H1 (cell line): ENCODE measurements around the gene AHRR. TPM values are rescaled to one million over a fixed set of nuclear protein-coding genes. Genes with fewer than 3 reads are reported as not detected.

Experiments
- CTCF ChIA-PET: fragments of 300-600 bp; sonication (Branson Sonifier 250); formaldehyde crosslinking; loops from one replicate; lab custom pipeline; 2021; ENCODE audit not compliant: partially characterized antibody; lab: Charles Lee
- POLR2A ChIA-PET: fragments of 300-600 bp; sonication (Branson Sonifier 250); formaldehyde crosslinking; loops from one replicate; lab custom pipeline; 2021; ENCODE audit warnings: inconsistent platforms; ENCODE audit not compliant: partially characterized antibody; lab: Charles Lee
- DNase-seq, 2 experiments: peaks; one replicate each; pipeline versions ENCODE4 v3.0.0 to v3.0.0-alpha.2; 2010 to 2022; ENCODE audit warnings: low spot score in 2 of 2, low read depth in 1 of 2, mixed read lengths in 1 of 2
- FAIRE-seq: peaks from 2 replicates; lab custom pipeline; 2011; peaks lifted over from hg19 to GRCh38; lab: Jason Lieb, UNC
- H2AFZ ChIP-seq: 2 replicates; pipeline ENCODE4 v1.8.1; 2012; ENCODE audit warnings: low read length, inconsistent platforms
- H2AK5ac ChIP-seq: 2 replicates; pipeline ENCODE4 v1.6.1; 2013; ENCODE audit warnings: low read depth, low read length
- H2BK120ac ChIP-seq: replicated peaks from 2 replicates; pipeline ENCODE3; 2013; ENCODE audit warnings: low read depth, low read length, inconsistent platforms
- H2BK12ac ChIP-seq: 2 replicates; pipeline ENCODE4 v1.6.1; 2013; ENCODE audit warnings: low read depth, low read length
- H2BK15ac ChIP-seq: 2 replicates; pipeline ENCODE4 v1.6.1; 2013; ENCODE audit warnings: low read length
- H2BK20ac ChIP-seq: 2 replicates; pipeline ENCODE4 v1.6.1; 2013; ENCODE audit warnings: low read length
- H2BK5ac ChIP-seq: 2 replicates; pipeline ENCODE4 v1.6.1; 2013; ENCODE audit warnings: low read depth, low read length
- H3K14ac ChIP-seq: 2 replicates; pipeline ENCODE4 v1.6.1; 2013; ENCODE audit warnings: inconsistent platforms; ENCODE audit not compliant: insufficient read length
- H3K18ac ChIP-seq: 2 replicates; pipeline ENCODE4 v1.6.1; 2013; ENCODE audit warnings: low read length; ENCODE audit errors: extremely low read depth
- H3K23ac ChIP-seq: 2 replicates; pipeline ENCODE4 v1.6.1; 2013; ENCODE audit warnings: inconsistent platforms; ENCODE audit not compliant: insufficient read length
- H3K23me2 ChIP-seq: 2 replicates; pipeline ENCODE4 v1.6.1; 2013; ENCODE audit warnings: low read depth, low read length
- H3K27ac ChIP-seq: 2 replicates; pipeline ENCODE4 v1.6.1; 2011; ENCODE audit warnings: low read depth, low read length, inconsistent platforms
- H3K27me3 ChIP-seq, 4 experiments: replicated peaks in 1 of 4; 1 replicate in 1 of 4; 2 replicates in 3 of 4; pipeline versions ENCODE4 v1.6.1 to v1.8.1; 2011 to 2013; ENCODE audit warnings: low read length in 3 of 4, mild to moderate bottlenecking in 3 of 4, inconsistent platforms in 2 of 4, mixed read lengths in 2 of 4, moderate library complexity in 1 of 4; ENCODE audit not compliant: control insufficient read depth in 3 of 4, insufficient read depth in 3 of 4; ENCODE audit errors: extremely low read depth in 1 of 4
- H3K36me3 ChIP-seq, 4 experiments: 2 replicates each; pipeline versions ENCODE4 v1.6.1 to v1.8.1; 2011 to 2013; ENCODE audit warnings: mild to moderate bottlenecking in 4 of 4, low read length in 3 of 4, moderate library complexity in 2 of 4, control low read depth in 1 of 4, inconsistent platforms in 1 of 4; ENCODE audit not compliant: insufficient read depth in 4 of 4, control insufficient read depth in 2 of 4
- H3K4ac ChIP-seq: replicated peaks from 2 replicates; pipeline ENCODE3; 2013; ENCODE audit warnings: low read length, low read depth, mixed read lengths, inconsistent platforms; ENCODE audit not compliant: insufficient read length
- H3K4me1 ChIP-seq, 4 experiments: replicated peaks in 1 of 4; 1 replicate in 1 of 4; 2 replicates in 3 of 4; pipeline versions ENCODE4 v1.6.1 to v1.8.1; 2011 to 2013; ENCODE audit warnings: low read length in 3 of 4, inconsistent platforms in 2 of 4, mixed read lengths in 1 of 4; ENCODE audit not compliant: insufficient read depth in 4 of 4, control insufficient read depth in 3 of 4
- H3K4me2 ChIP-seq, 2 experiments: 2 replicates each; pipeline versions ENCODE4 v1.6.1 to v1.8.1; 2011 to 2013; ENCODE audit warnings: low read depth in 2 of 2, low read length in 2 of 2, control low read depth in 1 of 2, inconsistent platforms in 1 of 2, mild to moderate bottlenecking in 1 of 2; ENCODE audit not compliant: insufficient read depth in 1 of 2
- H3K4me3 ChIP-seq, 4 experiments: fragments of 200-600, 300-600 bp in 1 of 4; sonication (generic), shearing (Covaris generic), sonication (Bioruptor Twin) in 1 of 4; 2 replicates each; pipeline versions ENCODE4 v1.5.1 to v1.8.1; 2011 to 2016; ENCODE audit warnings: low read length in 4 of 4, low read depth in 3 of 4, control low read depth in 2 of 4, inconsistent platforms in 2 of 4, mild to moderate bottlenecking in 2 of 4, mixed read lengths in 1 of 4, moderate library complexity in 1 of 4; ENCODE audit not compliant: insufficient read depth in 2 of 4; ENCODE audit errors: extremely low read depth in 1 of 4
- H3K56ac ChIP-seq: replicated peaks from 2 replicates; pipeline ENCODE3; 2013; ENCODE audit warnings: low read depth, mild to moderate bottlenecking, mixed read lengths, low read length, inconsistent platforms; ENCODE audit not compliant: insufficient read length
- H3K79me1 ChIP-seq: 2 replicates; pipeline ENCODE4 v1.6.1; 2013; ENCODE audit warnings: low read depth, low read length, control low read depth
- H3K79me2 ChIP-seq, 2 experiments: 2 replicates each; pipeline versions ENCODE4 v1.6.1 to v1.8.1; 2012 to 2013; ENCODE audit warnings: low read length in 2 of 2, mild to moderate bottlenecking in 2 of 2, inconsistent platforms in 1 of 2; ENCODE audit not compliant: insufficient read depth in 2 of 2, control insufficient read depth in 1 of 2
- H3K9ac ChIP-seq, 4 experiments: replicated peaks in 1 of 4; 1 replicate in 1 of 4; 2 replicates in 3 of 4; pipeline versions ENCODE4 v1.6.1 to v1.8.1; 2011 to 2013; ENCODE audit warnings: low read depth in 3 of 4, low read length in 3 of 4, control low read depth in 2 of 4, mild to moderate bottlenecking in 2 of 4, moderate library complexity in 2 of 4, inconsistent platforms in 1 of 4; ENCODE audit errors: extremely low read depth in 1 of 4
- H3K9me3 ChIP-seq, 2 experiments: 2 replicates each; pipeline versions ENCODE4 v1.6.1 to v1.8.1; 2012 to 2013; ENCODE audit warnings: mild to moderate bottlenecking in 2 of 2, moderate library complexity in 2 of 2, control low read depth in 1 of 2, inconsistent platforms in 1 of 2, low read depth in 1 of 2, low read length in 1 of 2, mixed read lengths in 1 of 2; ENCODE audit not compliant: insufficient read depth in 2 of 2
- H4K20me1 ChIP-seq, 2 experiments: replicated peaks in 1 of 2; 2 replicates each; pipeline versions ENCODE3 to v1.8.1; 2011 to 2013; ENCODE audit warnings: inconsistent platforms in 2 of 2, low read length in 2 of 2, mild to moderate bottlenecking in 1 of 2; ENCODE audit not compliant: insufficient read depth in 2 of 2, control insufficient read depth in 1 of 2
- H4K5ac ChIP-seq: 2 replicates; pipeline ENCODE4 v1.6.1; 2013; ENCODE audit warnings: low read length, low read depth, mixed read lengths, inconsistent platforms; ENCODE audit not compliant: insufficient read length
- H4K8ac ChIP-seq: 2 replicates; pipeline ENCODE4 v1.8.0; 2013; ENCODE audit warnings: mild to moderate bottlenecking, moderate library complexity, low read length, inconsistent platforms; ENCODE audit not compliant: insufficient read depth; ENCODE audit errors: extremely low read depth
- H4K91ac ChIP-seq: replicated peaks from 2 replicates; pipeline ENCODE3; 2013; ENCODE audit warnings: low read length, mixed read lengths, inconsistent platforms; ENCODE audit not compliant: insufficient read length
- POU5F1 ChIP-seq: IDR thresholded peaks from 2 replicates; pipeline ENCODE4 v1.6.1; 2011; ENCODE audit warnings: low read depth, mild to moderate bottlenecking, low read length, moderate library complexity
- RAD21 ChIP-seq, 2 experiments: IDR thresholded peaks in 1 of 2; conservative IDR thresholded peaks in 1 of 2; 2 replicates each; pipeline ENCODE4 v1.6.1; 2011; ENCODE audit warnings: low read depth in 2 of 2, low read length in 2 of 2, improper control_type of control experiment in 1 of 2, inconsistent platforms in 1 of 2, mild to moderate bottlenecking in 1 of 2, moderate library complexity in 1 of 2
- TCF12 ChIP-seq: IDR thresholded peaks from 2 replicates; pipeline ENCODE4 v1.6.1; 2011; ENCODE audit warnings: low read depth, mild to moderate bottlenecking, low read length
- TEAD4 ChIP-seq: IDR thresholded peaks from 2 replicates; pipeline ENCODE4 v1.6.1; 2012; ENCODE audit warnings: low read depth, low read length, inconsistent platforms, mixed read lengths
- WGBS, 2 experiments: shearing (Covaris generic) in 1 of 2; methylation state at CpG; one replicate each; pipeline versions ENCODE4 v1.1.6 to v1.1.7; 2013 to 2015; ENCODE audit warnings: low lambda C conversion rate in 2 of 2, mixed read lengths in 2 of 2, inconsistent platforms in 1 of 2, low coverage in 1 of 2, missing lambda C conversion rate in 1 of 2; ENCODE audit not compliant: insufficient replicate concordance in 2 of 2, insufficient coverage in 1 of 2, insufficient read length in 1 of 2; ENCODE audit errors: extremely low coverage in 1 of 2, missing lambda C conversion rate in 1 of 2; 5-methylcytosine and 5-hydroxymethylcytosine counted together
- polyA plus RNA-seq, 7 experiments: library from polyadenylated mRNA; depleted of rRNA in 3 of 7; stranded (reverse) in 5 of 7; unstranded in 2 of 7; fragments of >200 nt in 5 of 7; fragments of 200-250 nt in 2 of 7; gene quantifications; 1 replicate in 5 of 7; 2 replicates in 1 of 7; 4 replicates in 1 of 7; pipeline versions ENCODE4 v1.2.1 to v1.2.3, GENCODE V29; 2011 to 2013; ENCODE audit warnings: missing spikeins in 2 of 7, mixed read lengths in 2 of 7
- total RNA-seq: library from RNA; stranded (reverse); fragmentation: NEBNext Ultra II Directional; extraction: Animal tissue kit (Norgen Biotek cat#: 25700); gene quantifications from 2 replicates; pipeline ENCODE4 v1.2.1, GENCODE V29; 2021
- TF ChIP-seq, protein P1 (sequence below), 3 experiments: IDR thresholded peaks; 1 replicate in 2 of 3; 2 replicates in 1 of 3; pipeline versions ENCODE4 v1.5.1 to v1.6.1; 2011; ENCODE audit warnings: low read length in 3 of 3, mild to moderate bottlenecking in 3 of 3, inconsistent platforms in 2 of 3, low read depth in 1 of 3, moderate library complexity in 1 of 3; ENCODE audit not compliant: insufficient read depth in 1 of 3; ENCODE audit errors: control extremely low read depth in 1 of 3

Gene AHRR
- total and polyA plus RNA-seq, 2 of the 8 experiments (the other 6 are each of a cell fraction or from before 2014, with no cell fraction given) = 0.41 to 0.80 TPM

DNA sequence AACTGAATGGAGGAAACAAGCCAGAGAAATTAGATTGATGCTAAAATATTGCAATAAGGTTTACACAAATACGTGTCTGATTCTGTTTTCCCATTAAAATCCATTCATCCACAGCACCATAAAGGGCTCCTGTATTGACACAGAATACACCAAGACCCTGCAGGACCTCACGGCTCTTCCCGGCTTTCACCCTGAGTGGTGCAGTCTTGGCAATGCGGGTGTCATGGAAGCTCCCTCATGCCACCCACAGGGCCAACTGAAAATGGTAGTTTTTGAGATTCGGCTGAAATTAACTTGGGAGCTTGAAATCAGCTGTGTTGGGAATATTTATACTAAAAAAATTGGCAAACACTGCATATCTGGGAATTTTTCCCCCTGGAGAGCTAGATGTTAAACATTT is 104.2 kb downstream of the AHRR start:
- Histone ChIP-seq H4K5ac (no peak overlapping the region), H3K9ac (no peak overlapping the region), H3K27me3 (no peaks in the 10 kb centered on the region), H3K27ac (no peak overlapping the region), H2BK15ac (no peak overlapping the region), H3K36me3 (no peaks in the 10 kb centered on the region), H3K9me3 (peaks cover 0 to 3% of the 10 kb centered on the region in 2 experiments; a peak in 1 of 4 replicates), H3K4me1 (peaks cover 0 to 3% (median 1%) of the 10 kb centered on the region in 4 experiments; a peak in 1 of 7 replicates), H3K79me1 (no peaks in the 10 kb centered on the region), H4K91ac (no peak overlapping the region), H2BK5ac (no peak overlapping the region), H3K23ac (no peak overlapping the region), H3K4ac (no peak overlapping the region), H4K20me1 (peaks cover 0 to 4% of the 10 kb centered on the region in 2 experiments), H4K8ac (no peak overlapping the region), H3K23me2 (peaks cover 10% of the 10 kb centered on the region; the same call in 1 of the 2 replicates), H3K14ac (no peak overlapping the region), H2BK12ac (no peak overlapping the region), H2AK5ac (no peak overlapping the region), H2AFZ (no peak overlapping the region), H3K4me2 (no peak overlapping the region), H2BK20ac (no peak overlapping the region), H3K56ac (no peak overlapping the region), H3K4me3 (no peak overlapping the region), H3K79me2 (no peaks in the 10 kb centered on the region), H3K18ac (no peak overlapping the region), H2BK120ac (no peak overlapping the region)
- POLR2A ChIA-PET = no interaction called here
- TF ChIP-seq, protein P1, sequence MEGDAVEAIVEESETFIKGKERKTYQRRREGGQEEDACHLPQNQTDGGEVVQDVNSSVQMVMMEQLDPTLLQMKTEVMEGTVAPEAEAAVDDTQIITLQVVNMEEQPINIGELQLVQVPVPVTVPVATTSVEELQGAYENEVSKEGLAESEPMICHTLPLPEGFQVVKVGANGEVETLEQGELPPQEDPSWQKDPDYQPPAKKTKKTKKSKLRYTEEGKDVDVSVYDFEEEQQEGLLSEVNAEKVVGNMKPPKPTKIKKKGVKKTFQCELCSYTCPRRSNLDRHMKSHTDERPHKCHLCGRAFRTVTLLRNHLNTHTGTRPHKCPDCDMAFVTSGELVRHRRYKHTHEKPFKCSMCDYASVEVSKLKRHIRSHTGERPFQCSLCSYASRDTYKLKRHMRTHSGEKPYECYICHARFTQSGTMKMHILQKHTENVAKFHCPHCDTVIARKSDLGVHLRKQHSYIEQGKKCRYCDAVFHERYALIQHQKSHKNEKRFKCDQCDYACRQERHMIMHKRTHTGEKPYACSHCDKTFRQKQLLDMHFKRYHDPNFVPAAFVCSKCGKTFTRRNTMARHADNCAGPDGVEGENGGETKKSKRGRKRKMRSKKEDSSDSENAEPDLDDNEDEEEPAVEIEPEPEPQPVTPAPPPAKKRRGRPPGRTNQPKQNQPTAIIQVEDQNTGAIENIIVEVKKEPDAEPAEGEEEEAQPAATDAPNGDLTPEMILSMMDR (IDR thresholded peaks at IDR 0.05; ENCODE audit: control extremely low read depth in 1 of 3, insufficient read depth in 1 of 3, low read depth in 1 of 3, low read length in 3 of 3) = peak in 2 of 3 experiments; percentile 12 to 14; a peak in 1 of 4 replicates
- TF ChIP-seq RAD21 (IDR thresholded peaks at IDR 0.05 in 1 of 2, conservative IDR thresholded peaks at IDR 0.05 in 1 of 2; ENCODE audit: low read depth in 2 of 2, low read length in 2 of 2) (peak; percentile 31 to 47), TEAD4 (no peak), POU5F1 (no peak), TCF12 (no peak)
- DNase-seq (no peak), FAIRE-seq (no peak)
- CTCF ChIA-PET = interaction anchor here (0.6 to 3.0 kb wide), 6 partner anchors 10 to 107 kb away, joined by 3 to 8 read pairs (median 4); partner anchors contain the start of gene AHRR
- 88% methylated on average over 5 of the region's 5 CpGs; no CpG with 5 or more reads in 1 of the 2 experiments for WGBS, 2 experiments
